K562 (cell line): Measurements from ENCODE around the gene APOBEC3G.

Source experiments
- ATF6 ChIP-seq: sonication (generic); formaldehyde crosslinking; IDR thresholded peaks from 2 replicates; pipeline ENCODE4 v1.4.0; 2020; ENCODE audit warnings: mild to moderate bottlenecking, missing genetic modification reagents
- CTCF ChIP-seq, 3 experiments: IDR thresholded peaks in 2 of 3; conservative IDR thresholded peaks in 1 of 3; 2 replicates each; pipeline ENCODE4 v1.5.1; 2011 to 2012; ENCODE audit warnings: low read length in 3 of 3, mild to moderate bottlenecking in 3 of 3, control low read depth in 2 of 3, improper control_type of control experiment in 1 of 3, inconsistent platforms in 1 of 3, low read depth in 1 of 3, mixed read lengths in 1 of 3, moderate library complexity in 1 of 3; ENCODE audit not compliant: insufficient read depth in 2 of 3
- ELF1 ChIP-seq: fragments of 200-800 bp; sonication (Bioruptor generic); IDR thresholded peaks from 2 replicates; pipeline ENCODE4 v1.6.1; 2016; ENCODE audit warnings: missing genetic modification characterization, missing compliant biosample characterization
- ETV6 ChIP-seq, 3 experiments: fragments of 150-350 bp in 1 of 3; sonication (generic) in 1 of 3; formaldehyde crosslinking in 1 of 3; IDR thresholded peaks; 2 replicates each; pipeline versions ENCODE4 v1.6.1 to v1.8.0; 2014 to 2022; ENCODE audit warnings: borderline replicate concordance in 2 of 3, low read depth in 2 of 3, antibody characterized with exemption in 1 of 3, low read length in 1 of 3, mild to moderate bottlenecking in 1 of 3, missing genetic modification reagents in 1 of 3
- GTF2F1 ChIP-seq: IDR thresholded peaks from 2 replicates; pipeline ENCODE4 v1.6.1; 2011; ENCODE audit warnings: low read depth, low read length, improper control_type of control experiment
- RREB1 ChIP-seq: fragments of 250-450 bp; sonication (Bioruptor Pico); IDR thresholded peaks from 2 replicates; pipeline ENCODE4 v1.4.0; 2020
- SMAD1 ChIP-seq: fragments of 150-350 bp; IDR thresholded peaks from 2 replicates; pipeline ENCODE4 v1.6.1; 2014; ENCODE audit warnings: low read length, low read depth; ENCODE audit not compliant: partially characterized antibody
- ZFP36 ChIP-seq: fragments of 150-350 bp; IDR thresholded peaks from 2 replicates; pipeline ENCODE4 v1.6.1; 2018; ENCODE audit warnings: low read length, low read depth; ENCODE audit not compliant: partially characterized antibody
- ZNF133 ChIP-seq: fragments of 250-450 bp; sonication (Bioruptor Pico); IDR thresholded peaks from 2 replicates; pipeline ENCODE4 v1.4.0; 2020; ENCODE audit warnings: mild to moderate bottlenecking

GRCh38 chr22:39030705-39031104, 46.4 kb upstream of the APOBEC3G start:
- no peak for TF ChIP-seq ZNF133
- TF ChIP-seq RREB1 = no peak
- TF ChIP-seq ETV6 (IDR thresholded peaks at IDR 0.05; ENCODE audit: borderline replicate concordance in 1 of 2, low read depth in 2 of 2, low read length in 1 of 2) = no peak
- TF ChIP-seq ETV6 (CRISPR knock-in tag; IDR thresholded peaks at IDR 0.05; ENCODE audit: borderline replicate concordance) = no peak
- TF ChIP-seq SMAD1 = no peak
- TF ChIP-seq CTCF (IDR thresholded peaks at IDR 0.05 in 2 of 3, conservative IDR thresholded peaks at IDR 0.05 in 1 of 3; ENCODE audit: insufficient read depth in 2 of 3, low read depth in 1 of 3, low read length in 3 of 3) = no peak
- no peak for TF ChIP-seq ATF6 (CRISPR knock-in tag)
- TF ChIP-seq ELF1 = no peak
- TF ChIP-seq GTF2F1 = no peak
- TF ChIP-seq ZFP36 = no peak
